Measurements from ENCODE around the gene NLGN2. TPM values are rescaled to one million over a fixed set of nuclear protein-coding genes. Genes with fewer than 3 reads are reported as not detected.
A peak's percentile ranks its signal among the peaks of the same experiment; 100 is the strongest.

Gene NLGN2
- total RNA-seq, 4 donors from 2014 or later = 2.2 to 6.3 (median 4.7) TPM

DNA sequence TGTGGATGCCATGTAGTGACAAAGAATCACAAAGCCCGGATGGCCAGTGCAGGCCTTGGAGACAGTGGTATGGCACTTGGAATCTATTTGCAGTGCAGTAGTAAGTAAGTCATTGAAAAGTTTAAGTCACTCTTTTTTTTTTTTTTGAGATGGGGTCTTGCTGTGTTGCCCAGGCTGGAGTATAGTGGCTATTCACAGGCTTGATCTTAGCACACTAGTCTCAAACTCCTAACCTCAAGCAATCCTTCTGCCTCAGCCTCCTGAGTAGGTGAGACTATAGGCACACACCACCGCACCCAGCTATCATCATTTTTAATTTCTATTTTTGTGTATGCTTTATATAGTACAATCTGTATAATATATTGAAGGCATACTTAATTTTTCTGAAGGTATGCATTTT lies 9.0 kb upstream of the NLGN2 start:
- no peaks in the 10 kb centered on the region for H3K9me3 ChIP-seq
- no peak overlapping the region for H3K27ac ChIP-seq
- no peaks in the 10 kb centered on the region for H3K27me3 ChIP-seq
- peaks cover 16 to 22% of the 10 kb centered on the region in 2 donors for H3K4me1 ChIP-seq
- H3K4me3 ChIP-seq (replicated peaks in 1 of 3) = no peak overlapping the region
- DNase-seq = no peak
- TF ChIP-seq, protein P1, sequence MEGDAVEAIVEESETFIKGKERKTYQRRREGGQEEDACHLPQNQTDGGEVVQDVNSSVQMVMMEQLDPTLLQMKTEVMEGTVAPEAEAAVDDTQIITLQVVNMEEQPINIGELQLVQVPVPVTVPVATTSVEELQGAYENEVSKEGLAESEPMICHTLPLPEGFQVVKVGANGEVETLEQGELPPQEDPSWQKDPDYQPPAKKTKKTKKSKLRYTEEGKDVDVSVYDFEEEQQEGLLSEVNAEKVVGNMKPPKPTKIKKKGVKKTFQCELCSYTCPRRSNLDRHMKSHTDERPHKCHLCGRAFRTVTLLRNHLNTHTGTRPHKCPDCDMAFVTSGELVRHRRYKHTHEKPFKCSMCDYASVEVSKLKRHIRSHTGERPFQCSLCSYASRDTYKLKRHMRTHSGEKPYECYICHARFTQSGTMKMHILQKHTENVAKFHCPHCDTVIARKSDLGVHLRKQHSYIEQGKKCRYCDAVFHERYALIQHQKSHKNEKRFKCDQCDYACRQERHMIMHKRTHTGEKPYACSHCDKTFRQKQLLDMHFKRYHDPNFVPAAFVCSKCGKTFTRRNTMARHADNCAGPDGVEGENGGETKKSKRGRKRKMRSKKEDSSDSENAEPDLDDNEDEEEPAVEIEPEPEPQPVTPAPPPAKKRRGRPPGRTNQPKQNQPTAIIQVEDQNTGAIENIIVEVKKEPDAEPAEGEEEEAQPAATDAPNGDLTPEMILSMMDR (IDR thresholded peaks at IDR 0.05) = no peak
- no peak for TF ChIP-seq POLR2A (IDR thresholded peaks at IDR 0.05)
- WGBS, 2 donors = 82 to 87% methylated on average over 2 of the region's 2 CpGs
- no peaks in the 10 kb centered on the region for H3K36me3 ChIP-seq
- intact Hi-C loops (cut with DNase I) = no loop called here

- Histone ChIP-seq H3K27me3 (no peaks in the 10 kb centered on the region), H3K4me3 (replicated peaks in 1 of 3) (peak overlapping the region in 2 of 3 donors; percentile 59 to 64), H3K9me3 (no peaks in the 10 kb centered on the region), H3K36me3 (no peaks in the 10 kb centered on the region), H3K4me1 (peaks cover 9 to 19% of the 10 kb centered on the region in 2 donors), H3K27ac (peak overlapping the region; percentile 81 to 84 (median 81))
- WGBS, 2 donors = 11 to 15% methylated on average over 14 to 16 of the region's 16 CpGs
- TF ChIP-seq POLR2A (IDR thresholded peaks at IDR 0.05) = no peak
- TF ChIP-seq, protein P1 (IDR thresholded peaks at IDR 0.05) = no peak
- intact Hi-C loops (cut with DNase I) = no loop called here
- no peak for DNase-seq
Measured at GRCh38 chr17:7403043-7403726, 4.5 kb upstream of the NLGN2 start.

- no peak for DNase-seq
- peak overlapping the region; percentile 81 to 84 (median 81) for H3K27ac ChIP-seq
- WGBS, 2 donors = 0% methylated on average over 4 to 11 of the region's 13 CpGs
- no peaks in the 10 kb centered on the region for H3K27me3 ChIP-seq
- TF ChIP-seq, protein P1 (IDR thresholded peaks at IDR 0.05) = no peak
- TF ChIP-seq POLR2A (IDR thresholded peaks at IDR 0.05) = no peak
- no peaks in the 10 kb centered on the region for H3K36me3 ChIP-seq
- peak overlapping the region in 2 of 3 donors; percentile 59 to 64 for H3K4me3 ChIP-seq (replicated peaks in 1 of 3)
- intact Hi-C loops (cut with DNase I) = no loop called here
- H3K9me3 ChIP-seq = no peaks in the 10 kb centered on the region
- peaks cover 9 to 19% of the 10 kb centered on the region in 2 donors for H3K4me1 ChIP-seq
Measured at GRCh38 chr17:7403727-7403976, 4.0 kb upstream of the NLGN2 start.

GRCh38 chr17:7403977-7404736 lies 3.5 kb upstream of the NLGN2 start, which contains the start of gene TMEM256:
TMEM256 (minus strand) TSS chr17:7404097; CDS start chr17:7404084, 13 bp downstream.
- TF ChIP-seq POLR2A (IDR thresholded peaks at IDR 0.05) = peak; percentile 79 to 99
- TF ChIP-seq, protein P1 (IDR thresholded peaks at IDR 0.05) = no peak

More at GRCh38 chr17:7403977-7404736, 3.5 kb upstream of the NLGN2 start, which contains the start of gene TMEM256:
- 0 to 1% methylated on average over 29 to 31 of the region's 49 CpGs for WGBS, 2 donors
- no peaks in the 10 kb centered on the region for H3K27me3 ChIP-seq
- DNase-seq = peak; percentile 99
- peak within 1 kb of the TSS; percentile 81 to 84 (median 81) for H3K27ac ChIP-seq
- no peaks in the 10 kb centered on the region for H3K9me3 ChIP-seq
- intact Hi-C loops (cut with DNase I) = no loop called here
- H3K36me3 ChIP-seq = no peaks in the 10 kb centered on the region
- peak within 1 kb of the TSS; percentile 47 to 64 (median 59) for H3K4me3 ChIP-seq (replicated peaks in 1 of 3)
- H3K4me1 ChIP-seq = peaks cover 9 to 19% of the 10 kb centered on the region in 2 donors
